Glutamatergic neuron (in vitro differentiated cells): ENCODE measurements around the gene GNB3. TPM values are rescaled to one million over a fixed set of nuclear protein-coding genes. Genes with fewer than 3 reads are reported as not detected.

ENCODE experiments used
- DNase-seq: peaks from one replicate; pipeline ENCODE4 v3.0.0; 2022
- H3K27ac Mint-ChIP-seq: one replicate; pipeline ENCODE4 v1.8.0; 2020; ENCODE audit warnings: mild to moderate bottlenecking, mixed read lengths, inconsistent platforms; ENCODE audit not compliant: unreplicated experiment
- H3K27me3 Mint-ChIP-seq: one replicate; pipeline ENCODE4 v1.8.0; 2020; ENCODE audit warnings: mild to moderate bottlenecking, moderate library complexity, mixed read lengths, inconsistent platforms; ENCODE audit not compliant: unreplicated experiment
- H3K36me3 Mint-ChIP-seq: one replicate; pipeline ENCODE4 v1.8.0; 2020; ENCODE audit warnings: mild to moderate bottlenecking, mixed read lengths, inconsistent platforms; ENCODE audit not compliant: unreplicated experiment
- H3K4me1 Mint-ChIP-seq: one replicate; pipeline ENCODE4 v1.8.0; 2020; ENCODE audit warnings: mild to moderate bottlenecking, low read depth, mixed read lengths, inconsistent platforms; ENCODE audit not compliant: unreplicated experiment
- H3K4me3 Mint-ChIP-seq: one replicate; pipeline ENCODE4 v1.8.0; 2020; ENCODE audit warnings: mild to moderate bottlenecking, mixed read lengths, inconsistent platforms; ENCODE audit not compliant: unreplicated experiment
- H3K9me3 Mint-ChIP-seq: one replicate; pipeline ENCODE4 v1.8.0; 2020; ENCODE audit warnings: mild to moderate bottlenecking, moderate library complexity, mixed read lengths, inconsistent platforms; ENCODE audit not compliant: unreplicated experiment
- CTCF ChIP-seq: fragments of 200-600 bp; sonication (generic); IDR thresholded peaks from one replicate; pipeline ENCODE4 v1.5.0; 2021; ENCODE audit not compliant: partially characterized antibody, unreplicated experiment
- total RNA-seq: library from RNA; stranded (reverse); fragmentation: NEBNext Ultra II Directional; extraction: Animal tissue kit (Norgen Biotek cat#: 25700); gene quantifications from one replicate; pipeline ENCODE4 v1.2.1, GENCODE V29; 2021; ENCODE audit not compliant: unreplicated experiment

GNB3 gene
- total RNA-seq, 1 donor from 2014 or later, result 45.7 TPM

DNA sequence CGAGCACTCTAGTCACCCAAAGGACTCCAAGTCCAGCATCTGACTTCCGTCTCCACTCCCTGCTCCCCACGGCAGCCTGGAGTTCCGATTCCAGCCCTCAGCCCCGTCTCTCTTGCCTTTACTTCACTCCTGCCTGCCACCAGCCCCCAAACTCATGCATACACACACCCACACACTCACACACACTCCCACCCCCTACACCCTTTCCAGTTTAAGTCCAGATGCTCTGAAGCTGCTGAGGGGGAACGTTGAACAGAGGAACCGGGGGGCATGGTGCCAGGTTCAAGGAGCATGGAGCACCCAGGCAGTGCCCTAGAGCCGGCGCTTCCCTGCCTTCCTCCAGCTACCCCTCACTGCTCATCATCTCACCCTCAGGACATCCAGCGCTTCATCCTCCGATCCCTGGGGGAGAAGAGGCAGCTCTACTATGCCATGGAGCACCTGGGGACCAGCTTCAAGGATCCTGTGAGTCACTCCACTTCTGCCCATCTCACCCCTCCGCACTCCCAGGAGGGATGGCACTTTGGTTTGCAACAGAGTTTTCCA, 9.2 kb upstream of the GNB3 start:
- peaks cover 22% of the 10 kb centered on the region for H3K4me1 Mint-ChIP-seq
- H3K9me3 Mint-ChIP-seq, result peaks cover 23% of the 10 kb centered on the region
- H3K27ac Mint-ChIP-seq, result no peak overlapping the region
- H3K4me3 Mint-ChIP-seq, result no peak overlapping the region
- H3K36me3 Mint-ChIP-seq, result peaks cover 16% of the 10 kb centered on the region
- DNase-seq, result peak; percentile 5
- H3K27me3 Mint-ChIP-seq, result peaks cover 20% of the 10 kb centered on the region
- TF ChIP-seq CTCF, result no peak

DNA sequence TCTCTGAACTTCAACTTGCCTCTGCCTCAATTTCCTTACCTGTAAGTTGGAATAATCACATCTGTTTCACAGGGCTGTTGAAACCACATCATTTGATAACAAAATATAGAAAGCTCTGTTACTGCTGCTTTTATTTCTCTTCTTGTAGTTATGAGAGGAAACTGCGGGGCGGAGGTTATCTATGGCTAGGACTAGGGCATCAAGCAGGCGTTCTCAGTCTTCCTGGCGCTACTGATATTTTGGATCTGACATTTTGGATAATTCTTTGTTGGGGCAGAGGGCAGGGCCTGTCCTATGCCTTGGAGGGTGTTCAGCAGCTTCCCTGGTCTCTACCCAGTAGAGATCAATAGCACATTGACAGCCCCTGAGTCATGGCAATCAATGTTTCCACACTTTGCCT, 8.6 kb upstream of the GNB3 start:
- peaks cover 20% of the 10 kb centered on the region for H3K27me3 Mint-ChIP-seq
- H3K27ac Mint-ChIP-seq, result peak overlapping the region; percentile 39
- TF ChIP-seq CTCF, result no peak
- H3K4me3 Mint-ChIP-seq, result peak overlapping the region; percentile 15
- peaks cover 23% of the 10 kb centered on the region for H3K9me3 Mint-ChIP-seq
- H3K4me1 Mint-ChIP-seq, result peaks cover 21% of the 10 kb centered on the region
- no peak for DNase-seq
- peaks cover 16% of the 10 kb centered on the region for H3K36me3 Mint-ChIP-seq

DNA sequence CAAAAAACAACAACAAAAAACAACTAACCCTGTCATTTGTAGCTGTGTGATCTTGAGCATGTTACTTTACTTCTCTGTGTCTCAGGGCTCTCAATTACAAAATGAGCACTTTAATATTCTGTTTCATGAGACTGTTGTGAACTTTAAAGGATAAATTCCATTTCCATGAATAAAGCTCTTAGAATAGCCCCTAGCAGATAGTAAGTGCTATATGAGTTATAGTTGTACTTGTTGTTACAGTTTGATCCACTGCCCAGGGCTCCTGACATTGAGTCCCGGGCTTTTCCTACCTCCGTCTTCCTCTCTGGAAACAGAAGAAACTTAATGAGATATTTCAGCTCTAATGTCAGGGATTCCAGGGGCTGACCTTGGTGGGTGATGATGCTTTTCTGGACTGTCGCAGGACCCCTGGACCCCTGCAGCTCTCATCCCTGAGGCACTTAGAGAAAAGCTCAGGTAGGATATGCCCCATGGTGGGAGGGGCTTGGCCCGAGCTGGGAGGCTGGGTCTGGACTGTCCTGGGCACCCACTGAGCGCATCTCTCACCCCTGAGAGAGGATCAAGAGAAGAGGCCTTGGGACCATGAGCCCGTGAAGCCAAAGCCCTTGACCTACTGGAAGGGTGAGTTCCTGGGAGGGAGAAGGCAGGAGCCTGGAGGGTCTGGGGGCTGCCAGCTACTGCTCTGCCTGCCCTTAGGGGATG, 7.4 kb upstream of the GNB3 start:
- peak overlapping the region; percentile 25 for H3K4me3 Mint-ChIP-seq
- TF ChIP-seq CTCF, result no peak
- H3K27me3 Mint-ChIP-seq, result peaks cover 12% of the 10 kb centered on the region
- no peak for DNase-seq
- peaks cover 21% of the 10 kb centered on the region for H3K4me1 Mint-ChIP-seq
- peaks cover 17% of the 10 kb centered on the region for H3K9me3 Mint-ChIP-seq
- H3K36me3 Mint-ChIP-seq, result peaks cover 19% of the 10 kb centered on the region
- no peak overlapping the region for H3K27ac Mint-ChIP-seq

GRCh38 chr12:6834254-6834653, 6.5 kb upstream of the GNB3 start:
- Mint-ChIP-seq H3K36me3 (peaks cover 21% of the 10 kb centered on the region), H3K27ac (no peak overlapping the region), H3K27me3 (peaks cover 7% of the 10 kb centered on the region), H3K4me3 (no peak overlapping the region), H3K9me3 (peaks cover 15% of the 10 kb centered on the region), H3K4me1 (peaks cover 26% of the 10 kb centered on the region)
- no peak for TF ChIP-seq CTCF
- no peak for DNase-seq

DNA sequence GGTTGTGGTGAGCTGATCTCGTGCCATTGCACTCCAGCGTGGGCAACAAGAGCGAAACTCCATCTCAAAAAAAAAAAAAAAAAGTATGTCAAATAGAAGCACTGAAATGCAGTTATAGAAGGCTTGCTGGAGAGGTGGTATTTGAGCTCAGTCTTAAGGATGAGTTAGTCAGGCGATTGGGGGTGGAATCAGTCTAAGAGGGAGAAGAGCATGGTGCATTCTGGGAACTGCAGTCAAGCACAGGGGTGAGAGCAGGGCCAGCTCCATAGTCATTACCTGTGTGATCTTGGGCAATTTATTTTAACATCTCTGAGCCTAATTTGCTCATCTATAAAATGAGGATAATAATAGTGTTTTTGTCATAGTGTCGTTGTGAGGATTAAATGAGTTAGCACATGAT, 5.9 kb upstream of the GNB3 start:
- Mint-ChIP-seq H3K27ac (peak overlapping the region; percentile 18), H3K9me3 (peaks cover 13% of the 10 kb centered on the region), H3K27me3 (peaks cover 5% of the 10 kb centered on the region), H3K36me3 (peaks cover 21% of the 10 kb centered on the region), H3K4me3 (no peak overlapping the region), H3K4me1 (peaks cover 26% of the 10 kb centered on the region)
- TF ChIP-seq CTCF, result no peak
- DNase-seq, result no peak
